HepG2 (cell line): Measurements from ENCODE around the gene SLC16A3. TPM values are rescaled to one million over a fixed set of nuclear protein-coding genes. Genes with fewer than 3 reads are reported as not detected.

Source experiments
- E2F2 ChIP-seq: sonication (generic); formaldehyde crosslinking; IDR thresholded peaks from 2 replicates; pipeline ENCODE4 v1.4.0; 2020; ENCODE audit warnings: missing genetic modification reagents, borderline replicate concordance
- FLYWCH1 ChIP-seq: sonication (generic); formaldehyde crosslinking; IDR thresholded peaks from 2 replicates; pipeline ENCODE4 v1.8.1; 2023; ENCODE audit warnings: mild to moderate bottlenecking, missing genetic modification reagents
- FOXK2 ChIP-seq: fragments of 450-650 bp; IDR thresholded peaks from 2 replicates; pipeline ENCODE4 v1.6.1; 2016
- KLF16 ChIP-seq, 2 experiments: sonication (generic) in 1 of 2; formaldehyde crosslinking in 1 of 2; IDR thresholded peaks; 2 replicates each; pipeline versions ENCODE4 v1.6.1 to v1.8.0; 2016 to 2023; ENCODE audit warnings: missing genetic modification reagents in 2 of 2, missing compliant biosample characterization in 1 of 2
- KLF9 ChIP-seq: IDR thresholded peaks from 2 replicates; pipeline ENCODE4 v1.6.1; 2016; ENCODE audit warnings: low read depth
- PLRG1 ChIP-seq: fragments of 450-650 bp; conservative IDR thresholded peaks from 2 replicates; pipeline ENCODE4 v1.6.1; 2016
- SNAPC2 ChIP-seq: sonication (generic); formaldehyde crosslinking; IDR thresholded peaks from 2 replicates; pipeline ENCODE4 v1.8.1; 2022; ENCODE audit warnings: mild to moderate bottlenecking, missing genetic modification reagents
- SRY ChIP-seq: sonication (generic); formaldehyde crosslinking; IDR thresholded peaks from 2 replicates; pipeline ENCODE4 v1.8.0; 2022; ENCODE audit warnings: mild to moderate bottlenecking, missing genetic modification reagents
- SUZ12 ChIP-seq: fragments of 150-350 bp; IDR thresholded peaks from 2 replicates; pipeline ENCODE4 v1.6.1; 2014; ENCODE audit warnings: low read depth, low read length
- ZNF260 ChIP-seq: sonication (generic); formaldehyde crosslinking; IDR thresholded peaks from 2 replicates; pipeline ENCODE4 v1.4.0; 2020; ENCODE audit warnings: missing genetic modification reagents, low read depth, mild to moderate bottlenecking, borderline replicate concordance
- ZNF460 ChIP-seq: sonication (generic); formaldehyde crosslinking; IDR thresholded peaks from 2 replicates; pipeline ENCODE4 v1.5.1; 2020; ENCODE audit warnings: missing genetic modification reagents, mild to moderate bottlenecking, borderline replicate concordance
- ZNF589 ChIP-seq: sonication (generic); formaldehyde crosslinking; conservative IDR thresholded peaks from 2 replicates; pipeline ENCODE4 v1.8.0; 2022; ENCODE audit warnings: mild to moderate bottlenecking, moderate library complexity, missing genetic modification reagents
- ZNF616 ChIP-seq: sonication (generic); formaldehyde crosslinking; IDR thresholded peaks from 2 replicates; pipeline ENCODE4 v1.5.0; 2020; ENCODE audit warnings: low read depth, mild to moderate bottlenecking, missing genetic modification reagents
- ZNF629 ChIP-seq: sonication (generic); formaldehyde crosslinking; conservative IDR thresholded peaks from 2 replicates; pipeline ENCODE4 v1.5.0; 2020; ENCODE audit warnings: missing genetic modification reagents
- ZNF674 ChIP-seq: sonication (generic); formaldehyde crosslinking; IDR thresholded peaks from 2 replicates; pipeline ENCODE4 v1.5.0; 2020; ENCODE audit warnings: low read depth, mild to moderate bottlenecking, missing genetic modification reagents
- ZNF781 ChIP-seq: sonication (generic); formaldehyde crosslinking; IDR thresholded peaks from 2 replicates; pipeline ENCODE4 v1.5.1; 2020; ENCODE audit warnings: borderline replicate concordance, mild to moderate bottlenecking, missing genetic modification reagents; ENCODE audit errors: not compliant biosample characterization
- ZNF790 ChIP-seq: sonication (generic); formaldehyde crosslinking; IDR thresholded peaks from 2 replicates; pipeline ENCODE4 v1.8.0; 2022; ENCODE audit warnings: missing genetic modification reagents, mild to moderate bottlenecking, borderline replicate concordance
- ZNF800 ChIP-seq: sonication (generic); formaldehyde crosslinking; IDR thresholded peaks from 2 replicates; pipeline ENCODE4 v1.4.0; 2020; ENCODE audit warnings: missing genetic modification reagents
- polyA plus RNA-seq, 8 experiments: library from polyadenylated mRNA; depleted of rRNA in 3 of 8; stranded (reverse) in 7 of 8; unstranded in 1 of 8; fragments of >200 nt; fragmentation: Illumina TruSeq in 4 of 8; extraction: Trizol in 4 of 8; gene quantifications; 2 replicates each; pipeline versions ENCODE4 v1.2.1 to v1.2.3, GENCODE V29; 2011 to 2016; ENCODE audit warnings: low read depth in 4 of 8, missing spikeins in 1 of 8, mixed read lengths in 1 of 8; ENCODE audit not compliant: insufficient read depth in 1 of 8
- total RNA-seq, 5 experiments: library from RNA; depleted of rRNA; stranded (reverse); fragments of >200 nt; fragmentation: Illumina TruSeq; extraction: Trizol; gene quantifications; 2 replicates each; pipeline ENCODE4 v1.2.3, GENCODE V29; 2016; ENCODE audit warnings: low read depth in 1 of 5
- TF ChIP-seq, protein P1 (sequence below): sonication (generic); formaldehyde crosslinking; IDR thresholded peaks from 2 replicates; pipeline ENCODE4 v1.4.0; 2020; ENCODE audit warnings: missing genetic modification reagents, borderline replicate concordance
- TF ChIP-seq, protein P2 (sequence below): sonication (generic); formaldehyde crosslinking; conservative IDR thresholded peaks from 2 replicates; pipeline ENCODE4 v1.5.0; 2020; ENCODE audit warnings: missing genetic modification reagents

Gene SLC16A3
- total and polyA plus RNA-seq, 2 of the 13 experiments (the other 11 are each of a cell fraction or from before 2014, with no cell fraction given) = 242 to 349 TPM

DNA sequence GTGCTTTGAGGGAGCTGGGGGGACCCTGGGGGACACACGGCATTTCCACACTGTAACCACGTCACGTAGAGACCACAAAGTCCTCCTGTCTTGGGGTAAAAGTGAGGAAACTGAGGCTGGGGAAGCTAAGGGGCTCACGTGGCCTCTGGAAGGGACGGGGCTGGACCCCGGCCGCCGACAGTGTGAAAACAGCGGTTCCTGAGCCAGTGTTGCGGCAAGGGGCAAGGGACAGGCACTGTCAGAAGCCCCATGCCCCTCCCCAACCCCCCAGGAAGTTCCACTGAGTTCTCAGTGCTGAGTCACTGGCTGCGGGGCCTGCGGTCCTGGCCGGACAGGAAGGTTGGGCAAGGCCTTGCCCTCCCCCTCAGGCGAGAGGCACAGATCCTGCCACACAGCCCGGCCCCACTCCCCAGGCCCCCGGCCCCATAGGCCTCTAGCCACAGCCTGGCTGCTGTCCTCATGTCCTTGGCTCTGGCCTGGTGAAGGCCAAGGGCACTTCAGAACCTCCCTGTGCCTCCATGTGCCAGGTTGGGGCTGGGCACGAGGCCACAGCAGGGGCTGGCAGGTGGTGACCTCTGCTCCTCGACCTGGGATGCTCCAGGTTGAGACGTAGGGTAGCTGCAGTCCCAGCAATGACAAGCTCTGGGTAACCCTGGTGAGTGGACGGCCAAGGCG is 11.2 kb upstream of the SLC16A3 start (continued):
- TF ChIP-seq KLF9 (CRISPR knock-in tag) (no peak), ZNF589 (CRISPR knock-in tag) (peak; percentile 97), KLF16 (CRISPR knock-in tag; IDR thresholded peaks at IDR 0.05) (peak; percentile 30 to 97; a peak in 3 of 4 replicates), ZNF781 (CRISPR knock-in tag) (no peak), ZNF629 (CRISPR knock-in tag) (no peak; the same call in 1 of the 2 replicates), SNAPC2 (CRISPR knock-in tag) (0 out of 2 replicates have a peak, but pooled peaks have one; percentile 88), PLRG1 (no peak), FLYWCH1 (no peak), SRY (CRISPR knock-in tag) (peak; percentile 76; the same call in 1 of the 2 replicates), ZNF800 (0 out of 2 replicates have a peak, but pooled peaks have one; percentile 25), E2F2 (no peak), FOXK2 (no peak), ZNF616 (peak; percentile 75; the same call in 1 of the 2 replicates), ZNF460 (CRISPR knock-in tag) (no peak), ZNF674 (CRISPR knock-in tag) (no peak), SUZ12 (no peak), ZNF260 (CRISPR knock-in tag) (no peak), ZNF790 (no peak)
- TF ChIP-seq, protein P1, sequence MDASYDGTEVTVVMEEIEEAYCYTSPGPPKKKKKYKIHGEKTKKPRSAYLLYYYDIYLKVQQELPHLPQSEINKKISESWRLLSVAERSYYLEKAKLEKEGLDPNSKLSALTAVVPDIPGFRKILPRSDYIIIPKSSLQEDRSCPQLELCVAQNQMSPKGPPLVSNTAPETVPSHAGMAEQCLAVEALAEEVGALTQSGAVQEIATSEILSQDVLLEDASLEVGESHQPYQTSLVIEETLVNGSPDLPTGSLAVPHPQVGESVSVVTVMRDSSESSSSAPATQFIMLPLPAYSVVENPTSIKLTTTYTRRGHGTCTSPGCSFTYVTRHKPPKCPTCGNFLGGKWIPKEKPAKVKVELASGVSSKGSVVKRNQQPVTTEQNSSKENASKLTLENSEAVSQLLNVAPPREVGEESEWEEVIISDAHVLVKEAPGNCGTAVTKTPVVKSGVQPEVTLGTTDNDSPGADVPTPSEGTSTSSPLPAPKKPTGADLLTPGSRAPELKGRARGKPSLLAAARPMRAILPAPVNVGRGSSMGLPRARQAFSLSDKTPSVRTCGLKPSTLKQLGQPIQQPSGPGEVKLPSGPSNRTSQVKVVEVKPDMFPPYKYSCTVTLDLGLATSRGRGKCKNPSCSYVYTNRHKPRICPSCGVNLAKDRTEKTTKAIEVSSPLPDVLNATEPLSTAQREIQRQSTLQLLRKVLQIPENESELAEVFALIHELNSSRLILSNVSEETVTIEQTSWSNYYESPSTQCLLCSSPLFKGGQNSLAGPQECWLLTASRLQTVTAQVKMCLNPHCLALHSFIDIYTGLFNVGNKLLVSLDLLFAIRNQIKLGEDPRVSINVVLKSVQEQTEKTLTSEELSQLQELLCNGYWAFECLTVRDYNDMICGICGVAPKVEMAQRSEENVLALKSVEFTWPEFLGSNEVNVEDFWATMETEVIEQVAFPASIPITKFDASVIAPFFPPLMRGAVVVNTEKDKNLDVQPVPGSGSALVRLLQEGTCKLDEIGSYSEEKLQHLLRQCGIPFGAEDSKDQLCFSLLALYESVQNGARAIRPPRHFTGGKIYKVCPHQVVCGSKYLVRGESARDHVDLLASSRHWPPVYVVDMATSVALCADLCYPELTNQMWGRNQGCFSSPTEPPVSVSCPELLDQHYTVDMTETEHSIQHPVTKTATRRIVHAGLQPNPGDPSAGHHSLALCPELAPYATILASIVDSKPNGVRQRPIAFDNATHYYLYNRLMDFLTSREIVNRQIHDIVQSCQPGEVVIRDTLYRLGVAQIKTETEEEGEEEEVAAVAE (CRISPR knock-in tag) = peak; percentile 88
- TF ChIP-seq, protein P2, sequence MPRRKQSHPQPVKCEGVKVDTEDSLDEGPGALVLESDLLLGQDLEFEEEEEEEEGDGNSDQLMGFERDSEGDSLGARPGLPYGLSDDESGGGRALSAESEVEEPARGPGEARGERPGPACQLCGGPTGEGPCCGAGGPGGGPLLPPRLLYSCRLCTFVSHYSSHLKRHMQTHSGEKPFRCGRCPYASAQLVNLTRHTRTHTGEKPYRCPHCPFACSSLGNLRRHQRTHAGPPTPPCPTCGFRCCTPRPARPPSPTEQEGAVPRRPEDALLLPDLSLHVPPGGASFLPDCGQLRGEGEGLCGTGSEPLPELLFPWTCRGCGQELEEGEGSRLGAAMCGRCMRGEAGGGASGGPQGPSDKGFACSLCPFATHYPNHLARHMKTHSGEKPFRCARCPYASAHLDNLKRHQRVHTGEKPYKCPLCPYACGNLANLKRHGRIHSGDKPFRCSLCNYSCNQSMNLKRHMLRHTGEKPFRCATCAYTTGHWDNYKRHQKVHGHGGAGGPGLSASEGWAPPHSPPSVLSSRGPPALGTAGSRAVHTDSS (CRISPR knock-in tag) = no peak
